Heart right ventricle (tissue), 16 donors: ENCODE data around the gene RPS6KA2. TPM values are rescaled to one million over a fixed set of nuclear protein-coding genes. Genes with fewer than 3 reads are reported as not detected.

Experiments used
- ATAC-seq, 8 donors: fragments of 200-7000 bp; cut with Tn5 transposase; one replicate each; pipeline ENCODE4 v1.9.1; 2020; ENCODE audit warnings: mild to moderate bottlenecking in 8 of 8, moderate library complexity in 8 of 8, moderate number of reproducible peaks in 1 of 8
- DNase-seq, 2 donors: peaks; one replicate each; pipeline ENCODE4 v3.0.0-alpha.2; 2020
- H3K27ac ChIP-seq, 10 donors: fragments of 200-600 bp; sonication (generic) in 2 of 10; one replicate each; pipeline versions ENCODE4 v1.5.0 to v1.8.0; 2020 to 2022; ENCODE audit warnings: mild to moderate bottlenecking in 3 of 10
- H3K27me3 ChIP-seq, 7 donors: fragments of 200-600 bp; one replicate each; pipeline ENCODE4 v1.8.0; 2021 to 2022; ENCODE audit warnings: mild to moderate bottlenecking in 2 of 7
- H3K36me3 ChIP-seq, 9 donors: fragments of 200-600 bp; sonication (generic) in 1 of 9; one replicate each; pipeline versions ENCODE4 v1.5.0 to v1.8.0; 2020 to 2022; ENCODE audit warnings: mild to moderate bottlenecking in 2 of 9
- H3K4me1 ChIP-seq, 9 donors: fragments of 200-600 bp; sonication (generic) in 1 of 9; one replicate each; pipeline versions ENCODE4 v1.5.0 to v1.8.0; 2020 to 2022; ENCODE audit warnings: mild to moderate bottlenecking in 4 of 9
- H3K4me3 ChIP-seq, 10 donors: fragments of 200-600 bp; sonication (generic) in 2 of 10; one replicate each; pipeline versions ENCODE4 v1.5.0 to v1.8.0; 2020 to 2022; ENCODE audit warnings: mild to moderate bottlenecking in 7 of 10, moderate library complexity in 2 of 10
- H3K9me3 ChIP-seq, 11 donors: fragments of 200-600 bp in 10 of 11; sonication (generic) in 2 of 11; one replicate each; pipeline versions ENCODE4 v1.5.0 to v1.8.0; 2013 to 2022; ENCODE audit warnings: mild to moderate bottlenecking in 2 of 11, control low read depth in 1 of 11, moderate library complexity in 1 of 11
- WGBS, 2 donors: extraction: QIAGEN DNeasy Blood & Tissue Kit; methylation state at CpG; one replicate each; pipeline ENCODE4 v1.1.7; 2013; ENCODE audit warnings: inconsistent platforms in 1 of 2; 5-methylcytosine and 5-hydroxymethylcytosine counted together
- intact Hi-C, 10 donors: fragments of 100-400 bp; cut with DNase I; formaldehyde crosslinking; loops; one replicate each; pipeline versions ENCODE4 v1.11.1 to v1.14.2; 2022
- polyA plus RNA-seq, 2 donors: library from polyadenylated mRNA; stranded (reverse); fragments of 200-250 nt; gene quantifications; one replicate each; pipeline ENCODE4 v1.2.3, GENCODE V29; 2013
- total RNA-seq, 10 donors: library from RNA; stranded (reverse); fragmentation: NEBNext Ultra II Directional in 3 of 10; extraction: Animal tissue kit (Norgen Biotek cat#: 25700) in 3 of 10; gene quantifications; one replicate each; pipeline versions ENCODE4 v1.2.1 to v1.2.4, GENCODE V29; 2021 to 2023
- TF ChIP-seq, protein P1 (sequence below), 9 donors: fragments of 200-600 bp; sonication (generic) in 2 of 9; IDR thresholded peaks; one replicate each; pipeline versions ENCODE4 v1.5.0 to v1.8.0; 2021 to 2022; ENCODE audit warnings: antibody characterized with exemption in 9 of 9, mild to moderate bottlenecking in 5 of 9, moderate library complexity in 1 of 9
- donor health status: Arrhythmogenic right ventricular cardiomyopathy.
- donor health status: ischemic (EF 13 %, LVEDD 7.1; RV severe dilation, severe dysfunction).
- donor health status: healthy with polysubstance abuse.
- donor health status: DM: no; HTN: yes; CAD: no.
- donor health status: DM: no; HTN: no; CAD: no.
- donor health status: ischemic (EF 25% LVEDD 6.9; RV normal size, moderate dysfunction).
- donor health status: ischemic (EF 25% LVEDD 5.7; RV mildly dilated, moderate dysfunction).
- donor health status: healthy.
- donor health status: DM: yes; HTN: yes; CAD: no.
- donor health status: Ischemic cardiomyopathy.
- donor health status: ischemic (EF 35%, LVEDD 5.7; RV mildly dilated, moderate dysfunction).
- donor health status: nonischemic (EF 11% LVEDD 7.7; RV severe dilation, severe dysfunction).
- donor health status: DM: yes; HTN: yes; CAD: no.
- donor health status: PGD.
- donor health status: ischemic (EF 29% LVEDD 5.4; RV normal size, mild dysfunction).
- donor health status: nonischemic (EF 23%, LVEDD 6.1; RV moderate dilation, normal function).

The RPS6KA2 gene
- total and polyA plus RNA-seq, 12 donors: 20.3 to 91.4 (median 73.7) TPM

DNA sequence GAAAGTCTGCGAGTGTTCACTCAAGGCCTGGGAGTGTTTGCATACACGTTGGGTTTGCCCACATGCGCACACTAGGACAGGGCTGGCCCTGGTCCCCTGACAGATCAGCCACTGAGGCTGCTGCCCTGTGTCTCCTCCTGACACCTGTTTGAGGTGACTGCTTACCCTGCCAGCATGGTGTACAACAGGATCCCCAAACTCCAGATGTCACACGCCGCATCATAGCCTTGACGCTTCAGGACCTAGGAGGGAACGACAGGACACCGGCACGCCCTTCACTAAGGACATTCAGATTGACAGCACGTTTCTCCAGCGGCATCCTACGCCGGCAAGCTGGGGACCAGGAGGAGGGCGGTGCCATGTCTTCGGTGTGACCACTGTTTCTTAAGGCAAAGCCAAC, 207.3 kb downstream of the RPS6KA2 start:
- H3K36me3 ChIP-seq: peaks cover 0 to 93% (median 22%) of the 10 kb centered on the region in 9 donors
- WGBS, 2 donors: 94 to 97% methylated on average over 15 of the region's 15 CpGs
- peak overlapping the region in 1 of 10 donors; percentile 41 for H3K27ac ChIP-seq
- H3K27me3 ChIP-seq: no peaks in the 10 kb centered on the region
- no peak overlapping the region for H3K4me3 ChIP-seq
- peaks cover 0 to 10% (median 0%) of the 10 kb centered on the region in 9 donors for H3K4me1 ChIP-seq
- H3K9me3 ChIP-seq: no peaks in the 10 kb centered on the region
- no peak for ATAC-seq
- DNase-seq: no peak
- TF ChIP-seq, protein P1, sequence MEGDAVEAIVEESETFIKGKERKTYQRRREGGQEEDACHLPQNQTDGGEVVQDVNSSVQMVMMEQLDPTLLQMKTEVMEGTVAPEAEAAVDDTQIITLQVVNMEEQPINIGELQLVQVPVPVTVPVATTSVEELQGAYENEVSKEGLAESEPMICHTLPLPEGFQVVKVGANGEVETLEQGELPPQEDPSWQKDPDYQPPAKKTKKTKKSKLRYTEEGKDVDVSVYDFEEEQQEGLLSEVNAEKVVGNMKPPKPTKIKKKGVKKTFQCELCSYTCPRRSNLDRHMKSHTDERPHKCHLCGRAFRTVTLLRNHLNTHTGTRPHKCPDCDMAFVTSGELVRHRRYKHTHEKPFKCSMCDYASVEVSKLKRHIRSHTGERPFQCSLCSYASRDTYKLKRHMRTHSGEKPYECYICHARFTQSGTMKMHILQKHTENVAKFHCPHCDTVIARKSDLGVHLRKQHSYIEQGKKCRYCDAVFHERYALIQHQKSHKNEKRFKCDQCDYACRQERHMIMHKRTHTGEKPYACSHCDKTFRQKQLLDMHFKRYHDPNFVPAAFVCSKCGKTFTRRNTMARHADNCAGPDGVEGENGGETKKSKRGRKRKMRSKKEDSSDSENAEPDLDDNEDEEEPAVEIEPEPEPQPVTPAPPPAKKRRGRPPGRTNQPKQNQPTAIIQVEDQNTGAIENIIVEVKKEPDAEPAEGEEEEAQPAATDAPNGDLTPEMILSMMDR (IDR thresholded peaks at IDR 0.05): no peak
- intact Hi-C loops: no loop called here

- peaks cover 0 to 93% (median 26%) of the 10 kb centered on the region in 9 donors for H3K36me3 ChIP-seq
- no peak for DNase-seq
- H3K9me3 ChIP-seq: no peaks in the 10 kb centered on the region
- no peaks in the 10 kb centered on the region for H3K27me3 ChIP-seq
- no peak for ATAC-seq
- intact Hi-C loops: no loop called here
- WGBS, 2 donors: 87 to 93% methylated on average over 7 of the region's 7 CpGs
- peaks cover 0 to 10% (median 0%) of the 10 kb centered on the region in 9 donors for H3K4me1 ChIP-seq
- H3K27ac ChIP-seq: peak overlapping the region in 1 of 10 donors; percentile 41
- H3K4me3 ChIP-seq: no peak overlapping the region
- TF ChIP-seq, protein P1 (IDR thresholded peaks at IDR 0.05): no peak
Observed at GRCh38 chr6:166419286-166419685, 207.8 kb downstream of the RPS6KA2 start.

GRCh38 chr6:166418691-166419143, 208.3 kb downstream of the RPS6KA2 start:
- DNase-seq (no peak), ATAC-seq (no peak)
- H3K27ac ChIP-seq: peak overlapping the region in 1 of 10 donors; percentile 21
- peaks cover 0 to 93% (median 28%) of the 10 kb centered on the region in 9 donors for H3K36me3 ChIP-seq
- H3K9me3 ChIP-seq: no peaks in the 10 kb centered on the region
- peaks cover 0 to 10% (median 0%) of the 10 kb centered on the region in 9 donors for H3K4me1 ChIP-seq
- WGBS, 2 donors: 91 to 94% methylated on average over 9 of the region's 9 CpGs
- intact Hi-C loops: no loop called here
- H3K27me3 ChIP-seq: no peaks in the 10 kb centered on the region
- H3K4me3 ChIP-seq: no peak overlapping the region
- TF ChIP-seq, protein P1 (IDR thresholded peaks at IDR 0.05): no peak

- 93 to 95% methylated on average over 6 of the region's 6 CpGs for WGBS, 2 donors
- DNase-seq: no peak
- no peaks in the 10 kb centered on the region for H3K27me3 ChIP-seq
- ATAC-seq: no peak
- TF ChIP-seq, protein P1 (IDR thresholded peaks at IDR 0.05): no peak
- H3K36me3 ChIP-seq: peaks cover 3 to 93% (median 27%) of the 10 kb centered on the region in 9 donors
- no peaks in the 10 kb centered on the region for H3K9me3 ChIP-seq
- H3K4me3 ChIP-seq: no peak overlapping the region
- intact Hi-C loops: no loop called here
- H3K4me1 ChIP-seq: peaks cover 0 to 10% (median 0%) of the 10 kb centered on the region in 9 donors
- H3K27ac ChIP-seq: peak overlapping the region in 1 of 10 donors; percentile 44
Observed at GRCh38 chr6:166417285-166417691, 209.8 kb downstream of the RPS6KA2 start.
